UCSD-AML1 (cell line): ENCODE results near the gene CCDC185.

Source experiments
- DNase-seq: peaks from one replicate; lab custom pipeline; 2025; ENCODE audit not compliant: unreplicated experiment; lab: John Stamatoyannopoulos, UW

CCDC185 gene

DNA sequence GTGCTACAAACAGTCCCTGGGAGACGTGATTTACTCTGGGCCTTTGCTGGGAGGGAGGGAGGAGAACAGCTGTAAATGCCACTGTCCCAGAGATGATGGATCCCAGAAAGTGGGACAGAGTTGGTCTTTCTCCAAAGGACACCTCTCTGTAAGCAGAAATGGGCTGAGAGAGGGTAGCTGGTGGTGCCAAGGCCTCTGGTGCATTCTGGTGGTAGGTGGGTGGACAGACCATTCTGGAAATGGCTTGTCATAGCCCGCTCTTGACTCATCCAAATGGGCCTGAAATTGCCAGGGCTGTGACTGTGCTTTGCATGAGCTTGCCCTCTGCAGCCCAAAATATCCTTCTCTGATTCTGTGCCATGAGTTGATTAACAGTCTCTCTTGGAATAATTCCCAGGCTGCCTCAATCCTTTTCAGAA lies 36.1 kb downstream of the CCDC185 start:
- no peak for DNase-seq

DNA sequence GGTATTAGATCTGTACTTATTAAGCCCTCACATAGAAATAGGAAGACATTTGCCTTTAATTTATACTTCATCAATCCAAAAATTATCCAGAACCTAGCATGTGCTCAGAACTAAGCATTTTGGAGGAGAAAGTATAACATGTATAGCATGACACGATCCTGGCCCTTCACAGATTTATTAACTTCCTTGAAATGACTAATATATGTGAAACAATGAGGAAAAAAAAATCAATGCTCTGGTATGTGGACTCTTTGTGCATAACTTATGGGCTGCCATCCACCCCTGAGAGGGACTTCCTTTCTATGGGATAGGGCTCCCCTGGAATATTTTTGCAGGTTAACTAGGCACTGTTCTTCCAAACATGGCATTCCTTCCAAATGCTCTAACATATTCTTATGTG lies 36.6 kb downstream of the CCDC185 start:
- DNase-seq, result no peak

DNA sequence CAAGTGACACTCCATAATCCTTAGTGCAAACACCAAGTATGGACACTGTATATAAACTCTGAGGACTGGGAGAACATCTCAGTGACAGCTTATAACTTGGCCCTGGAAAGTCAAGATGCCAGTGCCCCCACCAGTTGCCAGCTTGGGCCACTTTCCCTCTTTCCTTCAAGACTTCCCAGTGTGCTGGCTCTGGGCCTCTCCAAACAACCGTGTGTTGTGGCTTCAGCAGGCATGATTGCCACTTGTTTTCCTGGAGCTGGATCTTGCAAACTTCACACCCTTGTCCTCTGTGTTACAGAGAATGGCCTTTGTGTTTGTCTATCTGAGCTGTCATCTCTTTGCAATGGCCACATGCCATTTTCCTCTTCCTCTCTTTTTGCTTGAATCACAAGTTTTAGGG lies 37.0 kb downstream of the CCDC185 start:
- DNase-seq, result no peak

DNA sequence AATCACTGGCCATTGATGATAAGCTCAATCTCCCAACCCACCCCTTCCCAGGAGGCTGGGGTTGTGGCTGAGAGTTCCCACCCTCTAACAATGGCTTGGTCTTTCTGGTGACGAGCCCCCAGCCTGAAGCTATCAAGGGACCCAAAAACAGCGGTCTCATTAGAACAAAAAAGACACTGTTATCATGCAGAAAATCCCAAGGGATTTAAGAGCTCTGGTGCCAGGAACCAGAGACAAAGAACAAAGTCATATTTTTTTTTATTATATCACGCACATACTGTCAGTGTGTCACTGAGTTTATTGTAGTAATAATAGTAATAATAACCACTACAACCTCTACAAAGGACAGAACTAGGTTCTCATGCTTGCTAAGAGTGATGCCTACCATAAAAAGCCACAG lies 43.9 kb downstream of the CCDC185 start:
- no peak for DNase-seq

DNA sequence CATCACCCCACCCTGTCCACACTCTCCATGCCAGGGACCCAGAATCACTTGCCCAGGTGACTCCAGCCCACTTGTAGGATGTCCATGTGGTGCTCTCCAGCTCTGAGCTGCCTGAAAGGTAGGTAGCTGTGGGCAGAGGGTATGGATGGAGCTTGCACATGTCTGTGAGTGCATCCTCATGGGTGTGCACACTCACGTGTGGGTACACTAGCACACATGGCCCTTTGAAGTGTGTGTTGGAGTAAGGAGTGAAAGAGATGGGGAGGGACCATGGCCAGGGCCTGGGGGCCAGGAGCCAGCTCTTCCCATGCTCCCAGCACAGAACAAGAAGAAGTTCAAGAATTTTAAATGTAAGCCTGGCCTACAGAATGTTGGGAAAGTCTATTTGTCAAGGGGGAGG lies 50.2 kb downstream of the CCDC185 start:
- DNase-seq, result no peak

DNA sequence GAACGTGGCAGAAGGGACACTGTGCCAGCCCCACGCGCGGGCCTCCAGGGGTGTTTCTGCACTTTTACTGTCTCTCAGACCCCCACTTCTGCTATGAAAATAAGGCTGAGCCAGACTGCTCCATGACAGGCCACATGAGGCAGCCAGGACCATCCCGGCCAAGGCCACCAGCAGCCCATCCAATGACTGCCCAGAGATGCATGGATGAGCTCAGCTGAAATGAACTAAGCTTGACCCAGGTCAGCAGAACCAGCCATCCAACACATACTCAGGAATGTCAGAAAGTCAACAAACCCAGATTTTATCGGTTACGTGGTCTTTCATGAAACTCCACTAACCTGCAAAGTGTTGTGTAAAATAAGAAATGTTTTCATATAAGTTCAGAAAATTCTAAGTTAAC lies 51.2 kb downstream of the CCDC185 start:
- DNase-seq, result no peak
